Measurements from ENCODE around the gene PRKCZ.

Gene PRKCZ

DNA sequence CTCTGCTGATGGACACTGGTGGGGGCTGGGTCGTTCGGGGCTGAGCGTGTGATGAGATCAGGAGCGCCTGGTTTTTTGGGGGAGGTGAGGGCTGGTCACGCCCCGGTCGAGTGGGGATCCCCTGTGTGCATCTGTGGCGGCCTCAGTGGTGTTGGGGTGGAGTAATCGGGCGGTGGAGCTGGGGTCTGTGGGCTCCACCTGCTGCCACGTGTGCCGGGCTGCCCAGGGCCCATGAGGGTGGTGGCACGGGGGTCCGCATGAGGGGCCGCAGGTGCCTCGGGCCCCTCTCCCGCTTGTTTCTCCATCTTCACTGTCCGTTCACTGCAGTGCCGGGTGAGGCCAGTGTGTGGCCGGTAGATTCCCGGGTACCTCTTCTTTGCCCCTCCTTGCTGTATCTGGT lies 17.2 kb downstream of the PRKCZ start:
- no peak for DNase-seq (ENCODE audit: low read depth)

- DNase-seq (ENCODE audit: low read depth): no peak
These were observed 17.8 kb downstream of the PRKCZ start for GRCh38 chr1:2067981-2068380.

DNA sequence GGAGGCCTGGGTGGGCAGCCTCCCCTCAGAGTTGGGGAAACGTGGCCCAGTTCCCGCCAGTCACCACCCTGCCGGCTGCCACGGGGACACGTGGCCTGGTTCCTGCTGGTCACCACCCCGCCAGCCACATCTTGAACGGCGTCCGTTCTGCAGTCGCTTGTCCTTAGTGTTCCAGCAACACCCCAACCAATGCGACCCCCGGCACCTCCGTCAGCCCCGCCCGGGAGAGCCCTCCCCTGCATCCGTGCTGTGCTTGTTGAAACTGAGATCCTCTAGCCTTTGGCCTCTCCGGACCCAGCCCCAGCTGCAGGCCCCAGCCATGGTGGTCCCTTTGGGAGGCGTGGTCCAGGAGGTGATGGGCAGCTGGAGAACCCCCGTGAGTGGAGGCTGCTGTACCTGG lies 18.7 kb downstream of the PRKCZ start:
- DNase-seq (ENCODE audit: low read depth): no peak

DNA sequence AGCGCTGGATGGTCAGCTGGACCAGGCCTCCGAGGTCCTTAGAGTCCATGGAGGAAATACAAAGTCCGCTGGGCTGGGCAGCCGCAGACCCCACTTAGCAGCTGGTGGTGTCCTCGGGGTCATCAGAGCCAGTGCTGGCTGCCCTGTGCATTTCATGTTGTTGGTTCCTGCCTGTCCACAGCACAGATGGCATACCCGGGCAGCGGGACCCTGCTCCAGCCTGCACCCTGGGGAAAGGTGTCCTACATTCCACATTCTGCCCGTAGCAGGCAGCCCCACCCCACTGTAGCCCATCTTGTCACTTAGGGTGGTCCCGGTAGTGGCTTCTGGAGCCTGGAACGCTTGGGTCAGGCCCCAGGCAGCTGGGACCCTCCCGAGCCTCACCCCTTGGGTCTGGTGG lies 19.8 kb downstream of the PRKCZ start:
- DNase-seq (ENCODE audit: low read depth): no peak

DNA sequence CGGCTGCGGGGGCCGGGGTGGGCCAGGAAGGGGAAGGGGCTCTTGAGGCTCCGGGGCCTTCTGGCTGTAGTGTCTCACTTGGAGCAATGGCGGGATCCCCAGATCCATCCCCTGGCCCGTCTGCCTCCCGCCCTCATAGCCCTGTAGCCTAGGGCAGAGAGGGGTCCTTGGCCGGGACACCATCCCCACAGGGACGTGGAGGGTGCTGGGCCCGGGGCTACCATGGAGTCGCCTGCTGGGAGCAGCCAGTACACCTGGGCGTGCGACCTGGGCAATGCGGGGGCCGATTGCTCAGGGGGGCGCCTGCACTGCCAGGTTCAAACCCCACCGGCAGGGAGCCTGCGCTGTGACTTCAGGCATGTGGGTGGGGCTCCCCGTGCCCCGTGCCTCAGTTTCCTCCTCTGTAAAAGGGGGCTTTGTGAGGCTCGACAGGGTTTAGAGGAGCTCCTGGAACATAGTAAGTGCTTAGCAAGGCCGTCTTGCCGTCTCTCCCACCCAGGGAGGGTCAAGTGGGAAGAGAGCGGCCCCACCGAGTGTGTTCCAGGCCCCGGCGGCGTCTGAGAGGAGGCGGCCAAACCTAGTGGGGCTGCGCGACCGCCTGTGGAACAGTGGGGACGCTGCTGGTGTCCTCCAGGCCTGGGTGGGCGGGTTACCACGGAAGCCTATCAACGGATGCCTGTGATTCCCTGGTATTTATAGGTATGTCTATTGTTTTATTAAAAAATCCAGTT lies 20.8 kb downstream of the PRKCZ start:
- DNase-seq (ENCODE audit: low read depth): no peak

DNA sequence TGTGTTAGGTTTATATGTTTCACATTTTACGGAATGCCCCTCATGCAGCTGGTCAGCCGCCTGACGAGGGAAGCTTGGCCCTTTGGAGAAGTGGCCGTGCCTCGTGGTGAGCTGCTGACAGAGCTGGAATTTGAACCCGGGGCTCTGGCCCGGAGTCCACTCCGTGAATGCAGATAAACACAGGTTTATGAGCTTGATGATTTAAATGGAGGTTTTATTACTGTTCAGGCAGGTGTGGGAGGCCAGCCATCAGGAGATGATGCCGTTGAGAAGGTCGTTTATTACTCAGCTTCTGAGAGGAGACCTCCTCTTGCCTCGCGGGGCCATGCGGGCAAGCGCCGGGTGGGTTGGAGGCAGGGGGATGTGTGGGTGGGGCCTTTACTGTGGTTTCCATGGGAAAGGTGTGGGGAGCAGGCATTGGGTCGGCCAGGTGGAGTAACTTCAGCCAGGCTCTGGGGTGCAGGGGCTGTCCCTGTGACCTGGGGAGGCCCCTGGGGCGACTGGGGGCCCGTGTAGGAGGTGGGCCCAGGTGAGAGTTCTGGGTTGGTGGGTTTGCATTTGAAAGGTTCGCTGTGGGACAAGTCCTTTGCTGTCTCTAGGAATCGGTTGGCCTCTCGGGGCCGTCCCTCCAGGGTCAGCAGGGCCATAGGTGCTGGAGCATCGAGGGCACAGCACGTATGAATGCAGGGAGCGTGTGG lies 22.0 kb downstream of the PRKCZ start:
- no peak for DNase-seq (ENCODE audit: low read depth)

DNA sequence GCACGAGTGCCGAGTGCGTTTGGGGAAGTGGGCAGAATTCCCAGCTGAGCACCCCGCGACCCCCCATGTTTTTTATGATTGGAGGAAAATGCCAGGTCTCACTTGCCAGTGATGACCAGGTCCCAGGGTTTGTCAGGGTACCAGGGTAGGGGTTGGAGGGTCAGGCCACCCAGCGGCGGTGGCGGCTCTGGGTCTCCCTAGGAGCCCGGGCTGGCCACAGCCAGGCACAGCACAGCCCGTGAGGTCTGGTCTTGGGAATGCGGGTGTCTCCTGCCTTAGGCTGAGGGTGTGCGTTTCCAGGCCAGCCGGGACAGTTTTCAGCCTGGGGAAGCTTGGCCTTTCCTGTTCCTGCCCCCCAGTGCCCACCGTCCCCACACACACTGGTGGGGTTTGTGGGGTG lies 22.7 kb downstream of the PRKCZ start:
- no peak for DNase-seq (ENCODE audit: low read depth)

DNA sequence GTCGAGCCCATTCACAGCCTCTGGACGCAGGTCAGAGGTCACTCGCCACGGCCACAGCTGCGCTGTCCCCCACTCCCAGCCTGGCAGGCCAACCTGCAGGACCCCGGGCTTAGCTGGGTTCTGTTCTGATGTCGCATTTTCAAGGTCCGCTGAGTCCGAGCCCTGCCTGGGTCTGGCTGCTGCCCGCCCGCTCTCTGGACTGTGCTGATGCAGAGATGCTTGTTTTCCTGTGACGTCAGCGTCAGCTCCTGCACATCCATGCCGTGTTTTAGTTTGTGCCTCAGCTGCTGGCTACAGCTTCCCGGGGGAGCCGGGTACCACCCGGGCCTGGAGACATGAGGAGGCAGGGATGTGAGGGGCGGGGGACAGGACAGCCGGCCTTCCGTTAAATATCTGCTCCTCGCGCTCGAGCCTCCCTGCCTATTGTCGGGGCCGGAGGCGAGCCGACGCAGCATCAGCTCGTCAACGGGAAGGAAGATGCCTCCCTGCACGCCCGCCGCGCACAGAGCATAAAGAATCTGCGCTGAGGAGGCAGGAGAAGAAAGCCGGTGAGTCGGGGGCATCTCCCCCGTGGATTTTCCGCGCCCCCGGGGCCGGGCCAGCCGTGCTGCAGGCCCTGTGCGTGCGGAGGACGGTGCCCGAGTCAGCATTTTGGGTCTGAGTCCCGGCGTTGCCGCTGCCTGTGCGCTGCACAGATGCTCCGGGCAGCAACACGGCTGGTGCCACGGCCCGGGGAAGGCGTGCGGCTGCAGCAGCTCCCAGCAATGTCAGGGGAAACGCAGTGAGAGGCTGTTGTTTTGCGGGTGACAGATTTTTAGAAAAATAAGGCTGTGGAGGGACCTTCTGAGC lies 23.4 kb downstream of the PRKCZ start:
- no peak for DNase-seq (ENCODE audit: low read depth)

GRCh38 chr1:2074396-2074795 lies 24.2 kb downstream of the PRKCZ start:
- DNase-seq (ENCODE audit: low read depth): no peak

DNA sequence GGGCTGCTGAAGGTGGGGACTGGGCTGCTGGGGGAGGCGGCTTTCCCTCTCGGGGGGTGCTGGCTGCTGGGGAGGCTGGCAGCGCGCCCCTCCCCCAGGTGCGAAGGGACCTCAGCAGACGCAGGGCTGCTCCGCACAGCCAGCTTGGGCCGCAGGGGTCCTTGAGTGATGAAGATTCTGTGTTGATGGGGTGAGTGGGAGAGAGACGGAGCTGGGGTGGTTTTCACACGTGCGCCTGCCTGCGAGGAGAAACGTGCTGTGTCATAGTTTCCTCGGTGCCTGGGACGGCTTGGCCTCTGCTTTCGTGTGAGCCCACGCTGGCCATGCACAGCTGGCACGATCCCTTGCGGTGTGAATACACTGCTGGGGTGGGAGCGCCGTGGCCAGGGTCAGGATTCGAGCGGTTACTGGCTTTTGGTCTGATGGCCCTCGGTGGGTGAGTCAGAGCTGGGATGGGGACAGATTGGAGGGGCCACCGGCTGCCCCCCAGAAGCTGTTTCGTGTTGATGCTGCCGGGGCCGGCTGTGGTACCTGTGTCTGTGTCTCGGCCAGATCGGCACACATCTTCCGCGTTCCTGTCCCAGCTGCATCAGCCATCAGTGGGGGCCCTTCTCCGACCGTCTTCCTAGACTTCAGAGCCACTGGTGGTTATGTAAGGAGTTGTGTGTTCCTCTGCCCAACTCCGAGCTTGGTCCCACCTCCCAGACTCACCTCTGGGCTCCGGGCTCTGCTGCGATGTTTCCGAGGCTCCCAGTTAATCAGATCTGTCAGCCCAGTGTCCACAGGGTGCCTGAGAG lies 24.9 kb downstream of the PRKCZ start:
- DNase-seq (ENCODE audit: low read depth): no peak

DNA sequence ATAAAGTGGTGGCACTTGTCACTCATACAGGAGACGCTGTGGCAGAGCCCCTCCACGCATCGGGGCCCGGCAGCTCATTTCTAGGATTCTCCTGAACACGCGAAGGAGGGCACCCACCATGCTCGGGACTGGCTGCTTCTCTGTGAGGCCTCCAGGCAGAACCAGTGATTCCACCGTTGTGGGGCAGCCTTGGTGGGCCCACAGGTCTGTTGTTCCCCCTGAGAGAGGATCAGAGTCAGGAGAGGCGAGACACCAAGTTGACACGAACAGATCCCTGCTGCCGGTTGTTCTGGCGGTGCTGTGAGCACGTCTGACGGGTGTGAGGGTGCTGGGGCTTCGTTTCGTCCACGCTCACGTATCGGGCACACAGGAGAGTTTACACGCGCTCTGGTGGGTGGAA lies 26.6 kb downstream of the PRKCZ start:
- DNase-seq (ENCODE audit: low read depth): no peak

DNA sequence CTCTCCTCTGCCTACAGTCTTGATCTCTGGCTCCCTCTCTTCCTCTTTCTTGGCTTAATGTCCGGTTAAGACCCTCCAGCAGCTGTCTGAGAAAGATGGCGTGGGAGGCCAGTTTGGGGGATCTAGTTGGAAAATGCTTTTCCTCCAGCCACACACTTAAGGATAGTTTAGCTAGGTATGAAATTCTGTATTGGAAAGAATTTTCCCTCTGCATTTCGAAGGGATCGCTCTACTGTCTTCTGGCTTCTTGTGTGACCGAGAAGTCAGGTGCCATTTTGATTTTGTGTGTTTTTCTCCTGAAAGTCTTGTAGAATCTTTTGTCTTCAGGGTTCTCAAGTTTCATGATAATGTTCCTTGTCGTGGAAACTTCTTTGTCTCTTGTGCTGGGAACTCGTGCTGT lies 28.0 kb downstream of the PRKCZ start:
- no peak for DNase-seq (ENCODE audit: low read depth)

- no peak for DNase-seq (ENCODE audit: low read depth)
These were observed 29.3 kb downstream of the PRKCZ start for GRCh38 chr1:2079396-2080085.

- DNase-seq (ENCODE audit: low read depth): no peak
These were observed 29.9 kb downstream of the PRKCZ start for GRCh38 chr1:2080140-2080539.

DNA sequence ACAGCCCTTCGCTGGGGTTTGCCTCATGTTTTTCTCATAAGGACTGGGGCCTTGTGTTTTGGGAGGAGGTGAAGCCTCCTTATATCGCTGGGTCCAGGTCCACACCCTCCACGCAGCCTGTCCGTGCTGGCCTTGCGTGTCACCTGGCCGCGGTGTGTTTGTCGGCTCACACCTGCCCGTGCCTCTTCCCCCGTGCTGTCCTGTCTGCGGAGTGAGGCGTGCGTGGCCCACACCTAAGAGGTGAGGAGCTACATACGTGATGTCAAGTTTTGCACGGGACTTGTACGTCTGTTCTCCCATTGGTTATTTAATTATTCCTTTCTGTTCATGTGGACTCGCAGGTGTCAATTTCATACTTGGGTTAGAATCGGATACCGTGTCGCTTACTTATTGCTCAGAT lies 30.7 kb downstream of the PRKCZ start:
- no peak for DNase-seq (ENCODE audit: low read depth)

GRCh38 chr1:2081326-2081885 lies 31.2 kb downstream of the PRKCZ start:
- DNase-seq (ENCODE audit: low read depth): no peak

- no peak for DNase-seq (ENCODE audit: low read depth)
These were observed 31.9 kb downstream of the PRKCZ start for GRCh38 chr1:2082064-2082463.

- DNase-seq (ENCODE audit: low read depth): no peak
These were observed 33.5 kb downstream of the PRKCZ start for GRCh38 chr1:2083666-2084065.

GRCh38 chr1:2084306-2084705 lies 34.1 kb downstream of the PRKCZ start:
- no peak for DNase-seq (ENCODE audit: low read depth)

- no peak for DNase-seq (ENCODE audit: low read depth)
These were observed 34.9 kb downstream of the PRKCZ start for GRCh38 chr1:2085080-2085479.

DNA sequence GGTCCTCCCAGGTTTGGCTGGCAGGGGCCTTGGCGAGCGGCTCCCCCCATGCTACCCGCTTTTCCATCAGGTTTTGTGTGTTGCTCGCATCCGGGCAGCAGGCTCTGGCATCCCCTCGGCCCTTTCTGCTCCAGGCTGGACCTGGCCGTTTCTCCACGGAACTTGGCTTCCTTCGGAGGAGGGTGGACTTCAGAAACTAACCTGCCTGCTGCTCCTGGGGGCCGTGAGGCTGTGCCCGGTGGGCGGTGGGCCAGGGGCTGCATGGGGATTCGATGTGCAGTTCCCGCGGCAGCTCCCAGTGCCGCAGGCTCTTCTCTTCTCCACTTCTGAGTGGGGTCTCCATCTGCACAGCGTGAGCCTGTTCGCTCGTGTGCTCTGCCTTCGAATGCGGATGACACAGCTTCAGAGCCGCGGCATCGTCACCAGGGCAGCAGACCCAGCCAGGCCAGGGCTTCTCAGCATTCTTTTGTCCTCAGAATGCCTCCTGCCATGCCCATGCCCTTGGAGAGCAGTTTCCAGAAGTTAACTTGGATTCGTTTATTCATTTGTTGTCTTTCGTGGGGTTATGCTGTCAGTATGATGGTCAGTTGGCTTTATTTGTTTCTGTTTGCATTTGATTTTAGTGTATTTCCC lies 36.4 kb downstream of the PRKCZ start:
- DNase-seq (ENCODE audit: low read depth): no peak
